ENCODE results near the gene GABRA5. TPM values are rescaled to one million over a fixed set of nuclear protein-coding genes. Genes with fewer than 3 reads are reported as not detected.

GABRA5 gene
- total RNA-seq, 1 experiment from 2014 or later: not detected

GRCh38 chr15:26974120-26974780 is 107.4 kb downstream of the GABRA5 start:
- no peaks in the 10 kb centered on the region for H3K27me3 ChIP-seq (ENCODE audit: control insufficient read depth, insufficient read depth, low read length)
- no peak overlapping the region for H3K27ac ChIP-seq (ENCODE audit: low read length)
- in situ Hi-C loops (cut with HindIII; ENCODE audit: low pct_unique_long_range_greater_than_20kb, low sequenced_read_pairs): no loop called here
- no peaks in the 10 kb centered on the region for H3K4me1 ChIP-seq (ENCODE audit: control insufficient read depth, insufficient read depth, low read length)
- ChIA-PET CTCF (no interaction called here), POLR2A (no interaction called here)
- ATAC-seq (no peak), DNase-seq (ENCODE audit: low read depth, low spot score) (peak; percentile 0)
- H3K4me3 ChIP-seq (ENCODE audit: low read depth in 2 of 2, low read length in 2 of 2): no peak overlapping the region
- intact Hi-C loops (cut with micrococcal nuclease; ENCODE audit: unreplicated experiment): no loop called here
- H3K9me3 ChIP-seq (ENCODE audit: control insufficient read depth, insufficient read depth, low read depth, low read length): no peaks in the 10 kb centered on the region
- no peaks in the 10 kb centered on the region for H3K36me3 ChIP-seq (ENCODE audit: control insufficient read depth, insufficient read depth, low read length)
- TF ChIP-seq TCF7L2 (IDR thresholded peaks at IDR 0.05; ENCODE audit: low read depth, low read length): no peak
- peak; percentile 45 for TF ChIP-seq CTCF (IDR thresholded peaks at IDR 0.05)
- BruUV-seq (replicated peaks): no TSS peak

DNA sequence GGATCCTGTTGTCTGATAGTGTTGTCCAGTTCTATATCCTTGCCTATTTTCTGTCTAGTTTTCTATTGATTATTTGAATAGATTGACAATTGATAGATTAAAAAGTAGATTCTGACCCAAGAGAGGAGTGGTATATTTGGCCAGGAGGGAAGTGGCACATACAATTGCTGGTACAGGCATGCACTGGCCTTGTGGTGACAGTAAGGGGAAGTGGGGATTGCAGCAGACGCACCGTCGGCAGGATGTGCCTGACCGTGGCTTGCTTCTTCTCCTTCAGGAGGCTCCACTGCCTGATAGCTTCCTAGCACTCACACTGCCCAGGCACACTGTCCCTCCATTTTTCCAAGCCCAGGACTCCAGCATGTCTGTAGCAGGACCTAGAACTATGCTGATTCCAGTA is 114.6 kb downstream of the GABRA5 start:
- no TSS peak for BruUV-seq (replicated peaks)
- ChIA-PET POLR2A (no interaction called here), CTCF (no interaction called here)
- no peak for TF ChIP-seq CTCF (IDR thresholded peaks at IDR 0.05)
- TF ChIP-seq SIN3A (IDR thresholded peaks at IDR 0.05; ENCODE audit: borderline replicate concordance, insufficient read depth, low read depth, low read length): no peak
- TF ChIP-seq TCF7L2 (IDR thresholded peaks at IDR 0.05; ENCODE audit: low read depth, low read length): no peak
- no peak for TF ChIP-seq POLR2AphosphoS5 (IDR thresholded peaks at IDR 0.05; ENCODE audit: low read depth, low read length)
- TF ChIP-seq, protein P1, sequence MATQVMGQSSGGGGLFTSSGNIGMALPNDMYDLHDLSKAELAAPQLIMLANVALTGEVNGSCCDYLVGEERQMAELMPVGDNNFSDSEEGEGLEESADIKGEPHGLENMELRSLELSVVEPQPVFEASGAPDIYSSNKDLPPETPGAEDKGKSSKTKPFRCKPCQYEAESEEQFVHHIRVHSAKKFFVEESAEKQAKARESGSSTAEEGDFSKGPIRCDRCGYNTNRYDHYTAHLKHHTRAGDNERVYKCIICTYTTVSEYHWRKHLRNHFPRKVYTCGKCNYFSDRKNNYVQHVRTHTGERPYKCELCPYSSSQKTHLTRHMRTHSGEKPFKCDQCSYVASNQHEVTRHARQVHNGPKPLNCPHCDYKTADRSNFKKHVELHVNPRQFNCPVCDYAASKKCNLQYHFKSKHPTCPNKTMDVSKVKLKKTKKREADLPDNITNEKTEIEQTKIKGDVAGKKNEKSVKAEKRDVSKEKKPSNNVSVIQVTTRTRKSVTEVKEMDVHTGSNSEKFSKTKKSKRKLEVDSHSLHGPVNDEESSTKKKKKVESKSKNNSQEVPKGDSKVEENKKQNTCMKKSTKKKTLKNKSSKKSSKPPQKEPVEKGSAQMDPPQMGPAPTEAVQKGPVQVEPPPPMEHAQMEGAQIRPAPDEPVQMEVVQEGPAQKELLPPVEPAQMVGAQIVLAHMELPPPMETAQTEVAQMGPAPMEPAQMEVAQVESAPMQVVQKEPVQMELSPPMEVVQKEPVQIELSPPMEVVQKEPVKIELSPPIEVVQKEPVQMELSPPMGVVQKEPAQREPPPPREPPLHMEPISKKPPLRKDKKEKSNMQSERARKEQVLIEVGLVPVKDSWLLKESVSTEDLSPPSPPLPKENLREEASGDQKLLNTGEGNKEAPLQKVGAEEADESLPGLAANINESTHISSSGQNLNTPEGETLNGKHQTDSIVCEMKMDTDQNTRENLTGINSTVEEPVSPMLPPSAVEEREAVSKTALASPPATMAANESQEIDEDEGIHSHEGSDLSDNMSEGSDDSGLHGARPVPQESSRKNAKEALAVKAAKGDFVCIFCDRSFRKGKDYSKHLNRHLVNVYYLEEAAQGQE (IDR thresholded peaks at IDR 0.05; ENCODE audit: insufficient read depth in 1 of 2, low read depth in 2 of 2, low read length in 1 of 2): no peak
- Histone ChIP-seq H3K36me3 (ENCODE audit: control insufficient read depth, insufficient read depth, low read length) (no peaks in the 10 kb centered on the region), H3K4me3 (ENCODE audit: low read depth in 2 of 2, low read length in 2 of 2) (no peak overlapping the region), H3K27ac (ENCODE audit: low read length) (no peak overlapping the region), H3K27me3 (ENCODE audit: control insufficient read depth, insufficient read depth, low read length) (no peaks in the 10 kb centered on the region), H3K4me1 (ENCODE audit: control insufficient read depth, insufficient read depth, low read length) (no peaks in the 10 kb centered on the region), H3K9me3 (ENCODE audit: control insufficient read depth, insufficient read depth, low read depth, low read length) (no peaks in the 10 kb centered on the region)
- DNase-seq (ENCODE audit: low read depth, low spot score) (no peak), ATAC-seq (no peak)
- in situ Hi-C loops (cut with HindIII; ENCODE audit: low pct_unique_long_range_greater_than_20kb, low sequenced_read_pairs): no loop called here
- intact Hi-C loops (cut with micrococcal nuclease; ENCODE audit: unreplicated experiment): no loop called here

Data from Panc1 (cell line).